ENCODE results near the gene TGFBR3.

GRCh38 chr1:91885716-91886506 lies at the start of gene TGFBR3:
- TF ChIP-seq THAP7 (CRISPR knock-in tag; IDR thresholded peaks at IDR 0.05) (peak; percentile 86; the same call in 1 of the 2 replicates), EZH2 (conservative IDR thresholded peaks at IDR 0.05; ENCODE audit: low read depth, low read length) (no peak), GPN1 (CRISPR knock-in tag; IDR thresholded peaks at IDR 0.05; ENCODE audit: borderline replicate concordance) (no peak), POLR2A (IDR thresholded peaks at IDR 0.05; ENCODE audit: insufficient read depth in 1 of 2, low read depth in 2 of 2, low read length in 2 of 2) (peak; percentile 67 to 80), MEF2D (CRISPR knock-in tag; IDR thresholded peaks at IDR 0.05) (no peak), TP53 (CRISPR knock-in tag; conservative IDR thresholded peaks at IDR 0.05) (no peak), CTCF (CRISPR knock-in tag; IDR thresholded peaks at IDR 0.05) (peak; percentile 45)
